Measurements from ENCODE around the gene TGFA. TPM values are rescaled to one million over a fixed set of nuclear protein-coding genes. Genes with fewer than 3 reads are reported as not detected.
A peak's percentile ranks its signal among the peaks of the same experiment; 100 is the strongest.

The TGFA gene
- total RNA-seq, result 1.1 TPM
- long read RNA-seq, full-length matches to known transcripts, result 3 of 3 reads
- long read RNA-seq, partial matches to known transcripts, result 0 of 3 reads
- long read RNA-seq, other reads (novel, unspliced or antisense), result 0 of 3 reads

DNA sequence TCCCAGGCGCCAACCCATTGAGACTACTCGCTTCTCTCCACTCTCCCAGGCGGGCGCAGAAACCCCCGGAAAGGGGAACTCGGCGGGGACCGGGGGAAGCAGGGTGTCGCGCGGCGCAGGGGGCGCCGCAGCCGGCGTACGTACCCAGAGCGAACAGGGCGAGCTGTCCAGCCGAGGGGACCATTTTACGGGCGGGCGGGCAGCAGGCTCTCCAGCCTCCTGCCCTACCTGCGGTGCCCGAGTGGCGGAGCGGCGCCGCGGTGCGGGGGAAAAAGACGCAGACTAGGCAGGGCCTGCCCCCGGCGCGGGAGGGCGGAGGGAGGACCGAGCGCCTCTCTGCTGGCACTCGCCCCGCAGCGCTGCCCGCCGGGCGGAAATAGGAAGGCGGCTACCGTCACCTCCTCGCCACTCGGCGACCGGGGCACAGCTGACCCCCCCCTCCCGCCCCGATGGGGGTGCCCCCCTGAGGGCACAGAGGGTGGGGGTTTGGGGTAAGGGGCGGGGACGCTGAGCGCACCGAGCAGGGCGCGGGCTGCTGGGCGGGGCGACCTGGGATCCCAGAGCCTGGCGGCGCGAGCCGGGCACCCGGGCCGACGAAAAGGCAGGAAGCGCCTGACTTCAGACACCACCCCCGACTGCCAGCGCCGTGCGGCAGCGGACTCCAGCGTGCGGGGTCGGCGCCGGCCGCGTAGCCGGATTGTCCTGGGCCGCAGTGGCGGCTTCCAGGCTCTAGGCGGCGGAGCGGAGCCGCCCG, at the start of gene TGFA:
Gene TGFA, minus strand, starts transcription at position 243 of the 754 bp plus-strand sequence. Its CDS starts 59 bp downstream, at position 184.
- intact Hi-C loops (cut with micrococcal nuclease), result no loop called here
- peak within 1 kb of the TSS; percentile 61 for H3K27ac ChIP-seq (replicated peaks)

GRCh38 chr2:70603066-70603465, 49.4 kb upstream of the TGFA start:
- H3K4me3 ChIP-seq, result no peak overlapping the region
- H3K36me3 ChIP-seq, result no peaks in the 10 kb centered on the region
- peaks cover 32% of the 10 kb centered on the region for H3K27me3 ChIP-seq (ENCODE audit: low read depth)
- TF ChIP-seq, protein P1, sequence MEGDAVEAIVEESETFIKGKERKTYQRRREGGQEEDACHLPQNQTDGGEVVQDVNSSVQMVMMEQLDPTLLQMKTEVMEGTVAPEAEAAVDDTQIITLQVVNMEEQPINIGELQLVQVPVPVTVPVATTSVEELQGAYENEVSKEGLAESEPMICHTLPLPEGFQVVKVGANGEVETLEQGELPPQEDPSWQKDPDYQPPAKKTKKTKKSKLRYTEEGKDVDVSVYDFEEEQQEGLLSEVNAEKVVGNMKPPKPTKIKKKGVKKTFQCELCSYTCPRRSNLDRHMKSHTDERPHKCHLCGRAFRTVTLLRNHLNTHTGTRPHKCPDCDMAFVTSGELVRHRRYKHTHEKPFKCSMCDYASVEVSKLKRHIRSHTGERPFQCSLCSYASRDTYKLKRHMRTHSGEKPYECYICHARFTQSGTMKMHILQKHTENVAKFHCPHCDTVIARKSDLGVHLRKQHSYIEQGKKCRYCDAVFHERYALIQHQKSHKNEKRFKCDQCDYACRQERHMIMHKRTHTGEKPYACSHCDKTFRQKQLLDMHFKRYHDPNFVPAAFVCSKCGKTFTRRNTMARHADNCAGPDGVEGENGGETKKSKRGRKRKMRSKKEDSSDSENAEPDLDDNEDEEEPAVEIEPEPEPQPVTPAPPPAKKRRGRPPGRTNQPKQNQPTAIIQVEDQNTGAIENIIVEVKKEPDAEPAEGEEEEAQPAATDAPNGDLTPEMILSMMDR (IDR thresholded peaks at IDR 0.05; ENCODE audit: borderline replicate concordance), result no peak
- no peak for DNase-seq
- H3K4me1 ChIP-seq, result no peaks in the 10 kb centered on the region
- intact Hi-C loops (cut with micrococcal nuclease), result no loop called here
- peaks cover 11% of the 10 kb centered on the region for H3K9me3 ChIP-seq (replicated peaks)
- no peak overlapping the region for H3K27ac ChIP-seq (replicated peaks)

More for the DNA sequence above, at the start of gene TGFA:
- H3K9me3 ChIP-seq (replicated peaks), result no peaks in the 10 kb centered on the region
- H3K27me3 ChIP-seq (ENCODE audit: low read depth), result peaks cover 82% of the 10 kb centered on the region
- H3K4me1 ChIP-seq, result peaks cover 23% of the 10 kb centered on the region
- peak within 1 kb of the TSS; percentile 75 for H3K4me3 ChIP-seq
- TF ChIP-seq, protein P1 (IDR thresholded peaks at IDR 0.05; ENCODE audit: borderline replicate concordance), result peak; percentile 75
- DNase-seq, result peak; percentile 64
- H3K36me3 ChIP-seq, result no peaks in the 10 kb centered on the region

GRCh38 chr2:70598197-70598596, 44.6 kb upstream of the TGFA start:
- TF ChIP-seq, protein P1 (IDR thresholded peaks at IDR 0.05; ENCODE audit: borderline replicate concordance), result no peak
- Histone ChIP-seq H3K4me3 (no peak overlapping the region), H3K4me1 (peaks cover 7% of the 10 kb centered on the region), H3K27ac (replicated peaks) (no peak overlapping the region), H3K36me3 (no peaks in the 10 kb centered on the region), H3K9me3 (replicated peaks) (peaks cover 14% of the 10 kb centered on the region), H3K27me3 (ENCODE audit: low read depth) (no peaks in the 10 kb centered on the region)
- DNase-seq, result no peak
- intact Hi-C loops (cut with micrococcal nuclease), result no loop called here

DNA sequence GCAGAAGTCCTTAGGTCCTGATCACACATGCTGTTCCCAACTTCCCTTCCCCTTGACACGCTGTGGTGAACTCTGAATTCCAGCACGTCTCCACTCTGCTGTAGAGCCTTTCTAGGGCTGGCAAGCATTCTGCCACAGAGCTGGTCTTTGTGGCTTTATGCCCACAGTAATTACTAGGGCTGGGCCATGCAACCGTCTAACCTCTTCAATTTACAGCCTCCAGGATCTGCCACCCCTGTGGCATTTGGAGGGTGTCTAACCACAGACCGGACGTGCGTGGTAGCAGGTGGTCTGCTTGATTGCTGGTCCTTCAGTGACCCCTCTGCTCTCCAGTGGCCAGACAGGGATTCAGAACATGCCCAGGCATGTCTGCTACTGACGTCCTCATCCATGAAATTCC, 43.1 kb upstream of the TGFA start:
- peaks cover 14% of the 10 kb centered on the region for H3K9me3 ChIP-seq (replicated peaks)
- intact Hi-C loops (cut with micrococcal nuclease), result no loop called here
- TF ChIP-seq, protein P1 (IDR thresholded peaks at IDR 0.05; ENCODE audit: borderline replicate concordance), result no peak
- no peak for DNase-seq
- no peak overlapping the region for H3K4me3 ChIP-seq
- no peaks in the 10 kb centered on the region for H3K36me3 ChIP-seq
- H3K27ac ChIP-seq (replicated peaks), result no peak overlapping the region
- H3K4me1 ChIP-seq, result peaks cover 7% of the 10 kb centered on the region
- H3K27me3 ChIP-seq (ENCODE audit: low read depth), result no peaks in the 10 kb centered on the region

GRCh38 chr2:70596293-70596692, 42.7 kb upstream of the TGFA start:
- no peak overlapping the region for H3K27ac ChIP-seq (replicated peaks)
- peaks cover 14% of the 10 kb centered on the region for H3K9me3 ChIP-seq (replicated peaks)
- no peak overlapping the region for H3K4me3 ChIP-seq
- TF ChIP-seq, protein P1 (IDR thresholded peaks at IDR 0.05; ENCODE audit: borderline replicate concordance), result no peak
- no peaks in the 10 kb centered on the region for H3K27me3 ChIP-seq (ENCODE audit: low read depth)
- peaks cover 7% of the 10 kb centered on the region for H3K4me1 ChIP-seq
- no peak for DNase-seq
- H3K36me3 ChIP-seq, result no peaks in the 10 kb centered on the region
- intact Hi-C loops (cut with micrococcal nuclease), result no loop called here
